Gastrocnemius medialis (tissue), 4 donors: ENCODE results near the gene SOAT1. TPM values are rescaled to one million over a fixed set of nuclear protein-coding genes. Genes with fewer than 3 reads are reported as not detected.

Experiments used
- ATAC-seq, 2 donors: fragments of 150-250 bp; one replicate each; pipeline ENCODE4 v1.9.1; 2016
- DNase-seq, 2 donors: peaks; one replicate each; pipeline ENCODE4 v3.0.0-alpha.2; 2019
- H3K27ac ChIP-seq, 4 donors: fragments of 200-600 bp; sonication (generic); 1 replicate in 1 of 4; 2 replicates in 3 of 4; pipeline ENCODE4 v1.5.1; 2016 to 2018; ENCODE audit warnings: mild to moderate bottlenecking in 2 of 4, moderate library complexity in 1 of 4
- H3K27me3 ChIP-seq, 3 donors: fragments of 200-600 bp; sonication (generic) in 2 of 3; 1 replicate in 1 of 3; 2 replicates in 2 of 3; pipeline versions ENCODE4 v1.5.1 to v1.6.0; 2016 to 2019; ENCODE audit warnings: mild to moderate bottlenecking in 1 of 3, moderate library complexity in 1 of 3
- H3K36me3 ChIP-seq, 2 donors: fragments of 200-600 bp; sonication (generic) in 1 of 2; one replicate each; pipeline ENCODE4 v1.5.1; 2017 to 2018
- H3K4me1 ChIP-seq, 2 donors: fragments of 200-600 bp; sonication (generic) in 1 of 2; one replicate each; pipeline ENCODE4 v1.5.1; 2016 to 2017; ENCODE audit warnings: mild to moderate bottlenecking in 2 of 2
- H3K4me3 ChIP-seq, 4 donors: fragments of 200-600 bp; sonication (generic) in 3 of 4; 1 replicate in 1 of 4; 2 replicates in 3 of 4; pipeline ENCODE4 v1.5.1; 2016 to 2019; ENCODE audit warnings: mild to moderate bottlenecking in 2 of 4
- H3K9me3 ChIP-seq, 3 donors: fragments of 200-600 bp; sonication (generic) in 2 of 3; 1 replicate in 1 of 3; 2 replicates in 2 of 3; pipeline ENCODE4 v1.5.1; 2016 to 2019
- POLR2A ChIP-seq, 2 donors: fragments of 450-650 bp; IDR thresholded peaks; one replicate each; pipeline ENCODE4 v1.6.1; 2017; ENCODE audit warnings: antibody characterized with exemption in 2 of 2, mild to moderate bottlenecking in 2 of 2, moderate library complexity in 2 of 2
- in situ Hi-C, 4 donors: fragments of 200-750 bp; cut with MboI; loops; one replicate each; pipeline versions ENCODE4 v1.15.0 to v1.8.0; 2017; ENCODE audit warnings: low sequenced_read_pairs in 4 of 4
- intact Hi-C: fragments of 100-400 bp; cut with DNase I; formaldehyde crosslinking; loops from one replicate; pipeline ENCODE4 v1.15.1; 2023; ENCODE audit warnings: low total_unique reads
- total RNA-seq, 4 donors: library from RNA; depleted of rRNA; stranded (reverse); fragments of >200 nt; gene quantifications; one replicate each; pipeline versions ENCODE4 v1.1.0 to v1.2.3, GENCODE V29; 2016
- TF ChIP-seq, protein P1 (sequence below), 5 experiments: fragments of 450-650 bp in 3 of 5; fragments of 200-600 bp in 2 of 5; sonication (generic) in 2 of 5; IDR thresholded peaks in 4 of 5; conservative IDR thresholded peaks in 1 of 5; 1 replicate in 4 of 5; 2 replicates in 1 of 5; pipeline ENCODE4 v1.5.1; 2016 to 2019; ENCODE audit warnings: antibody characterized with exemption in 5 of 5, mild to moderate bottlenecking in 3 of 5, moderate library complexity in 3 of 5

The SOAT1 gene
- total RNA-seq, 4 donors from 2014 or later: 5.2 to 11.7 (median 6.4) TPM

DNA sequence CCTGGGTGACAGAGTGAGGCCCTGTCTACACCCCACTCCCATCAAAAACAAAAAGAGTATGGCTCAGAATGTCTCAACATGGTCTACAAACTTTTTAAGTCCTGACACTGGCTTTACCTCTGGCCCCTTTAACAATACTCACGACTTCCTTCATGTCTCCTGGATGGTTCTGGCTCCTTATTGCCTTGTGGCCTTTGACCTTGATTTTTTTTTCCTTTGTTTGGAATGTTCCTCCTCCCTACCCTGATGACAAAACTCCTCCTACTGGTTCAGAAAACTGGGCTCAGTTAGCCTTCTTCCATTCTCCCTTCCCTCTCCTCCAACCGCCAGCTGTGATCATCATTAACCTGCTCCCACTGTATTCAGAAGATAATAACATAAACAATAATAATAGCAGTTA, 4.6 kb upstream of the SOAT1 start:
- no peak for ATAC-seq
- no peaks in the 10 kb centered on the region for H3K27me3 ChIP-seq
- intact Hi-C loops: no loop called here

DNA sequence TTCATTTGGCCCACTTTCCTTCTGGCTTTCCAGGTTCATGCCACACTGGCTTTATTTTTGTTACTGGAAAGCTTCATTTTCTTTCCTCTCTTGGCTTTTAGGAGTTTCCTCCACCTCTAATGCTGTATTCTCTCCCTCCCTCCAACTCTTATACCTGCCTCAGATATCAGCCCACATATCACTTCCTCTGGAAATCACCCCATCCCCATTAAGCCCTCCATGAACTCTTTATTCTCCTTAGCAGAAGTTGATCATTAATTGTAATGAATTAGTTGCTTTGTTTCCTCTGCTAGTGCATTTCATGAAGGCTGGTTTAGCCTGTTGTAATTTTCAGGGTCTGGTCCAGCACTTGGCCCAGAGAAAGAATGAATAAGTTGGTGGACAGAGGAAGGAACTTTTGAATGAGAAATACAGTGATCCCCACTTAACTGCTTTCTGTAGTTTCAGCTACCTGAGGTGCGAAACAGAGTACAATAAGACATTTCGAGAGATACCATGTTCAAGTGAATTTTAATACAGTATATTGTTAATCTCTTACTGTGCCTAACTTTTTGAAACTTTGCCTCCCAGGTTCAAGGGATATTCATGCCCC, 1.7 kb downstream of the SOAT1 start:
- Histone ChIP-seq H3K9me3 (no peaks in the 10 kb centered on the region), H3K27me3 (no peaks in the 10 kb centered on the region), H3K27ac (peak overlapping the region in 2 of 4 donors; percentile 89 to 91), H3K4me1 (peaks cover 6 to 7% of the 10 kb centered on the region in 2 donors), H3K4me3 (peak overlapping the region in 1 of 4 donors; percentile 85), H3K36me3 (no peaks in the 10 kb centered on the region)
- DNase-seq (no peak), ATAC-seq (no peak)
- in situ Hi-C loops (no loop called here), intact Hi-C loops (no loop called here)
- TF ChIP-seq, protein P1, sequence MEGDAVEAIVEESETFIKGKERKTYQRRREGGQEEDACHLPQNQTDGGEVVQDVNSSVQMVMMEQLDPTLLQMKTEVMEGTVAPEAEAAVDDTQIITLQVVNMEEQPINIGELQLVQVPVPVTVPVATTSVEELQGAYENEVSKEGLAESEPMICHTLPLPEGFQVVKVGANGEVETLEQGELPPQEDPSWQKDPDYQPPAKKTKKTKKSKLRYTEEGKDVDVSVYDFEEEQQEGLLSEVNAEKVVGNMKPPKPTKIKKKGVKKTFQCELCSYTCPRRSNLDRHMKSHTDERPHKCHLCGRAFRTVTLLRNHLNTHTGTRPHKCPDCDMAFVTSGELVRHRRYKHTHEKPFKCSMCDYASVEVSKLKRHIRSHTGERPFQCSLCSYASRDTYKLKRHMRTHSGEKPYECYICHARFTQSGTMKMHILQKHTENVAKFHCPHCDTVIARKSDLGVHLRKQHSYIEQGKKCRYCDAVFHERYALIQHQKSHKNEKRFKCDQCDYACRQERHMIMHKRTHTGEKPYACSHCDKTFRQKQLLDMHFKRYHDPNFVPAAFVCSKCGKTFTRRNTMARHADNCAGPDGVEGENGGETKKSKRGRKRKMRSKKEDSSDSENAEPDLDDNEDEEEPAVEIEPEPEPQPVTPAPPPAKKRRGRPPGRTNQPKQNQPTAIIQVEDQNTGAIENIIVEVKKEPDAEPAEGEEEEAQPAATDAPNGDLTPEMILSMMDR (IDR thresholded peaks at IDR 0.05 in 4 of 5, conservative IDR thresholded peaks at IDR 0.05 in 1 of 5): no peak
- no peak for TF ChIP-seq POLR2A (IDR thresholded peaks at IDR 0.05)

More for the DNA sequence above, 4.6 kb upstream of the SOAT1 start:
- TF ChIP-seq POLR2A (IDR thresholded peaks at IDR 0.05): no peak
- TF ChIP-seq, protein P1 (IDR thresholded peaks at IDR 0.05 in 4 of 5, conservative IDR thresholded peaks at IDR 0.05 in 1 of 5): no peak
- H3K27ac ChIP-seq: no peak overlapping the region
- H3K4me1 ChIP-seq: peaks cover 0 to 7% of the 10 kb centered on the region in 2 donors
- no peak overlapping the region for H3K4me3 ChIP-seq
- H3K9me3 ChIP-seq: no peaks in the 10 kb centered on the region
- no peaks in the 10 kb centered on the region for H3K36me3 ChIP-seq
- in situ Hi-C loops: no loop called here
- no peak for DNase-seq

DNA sequence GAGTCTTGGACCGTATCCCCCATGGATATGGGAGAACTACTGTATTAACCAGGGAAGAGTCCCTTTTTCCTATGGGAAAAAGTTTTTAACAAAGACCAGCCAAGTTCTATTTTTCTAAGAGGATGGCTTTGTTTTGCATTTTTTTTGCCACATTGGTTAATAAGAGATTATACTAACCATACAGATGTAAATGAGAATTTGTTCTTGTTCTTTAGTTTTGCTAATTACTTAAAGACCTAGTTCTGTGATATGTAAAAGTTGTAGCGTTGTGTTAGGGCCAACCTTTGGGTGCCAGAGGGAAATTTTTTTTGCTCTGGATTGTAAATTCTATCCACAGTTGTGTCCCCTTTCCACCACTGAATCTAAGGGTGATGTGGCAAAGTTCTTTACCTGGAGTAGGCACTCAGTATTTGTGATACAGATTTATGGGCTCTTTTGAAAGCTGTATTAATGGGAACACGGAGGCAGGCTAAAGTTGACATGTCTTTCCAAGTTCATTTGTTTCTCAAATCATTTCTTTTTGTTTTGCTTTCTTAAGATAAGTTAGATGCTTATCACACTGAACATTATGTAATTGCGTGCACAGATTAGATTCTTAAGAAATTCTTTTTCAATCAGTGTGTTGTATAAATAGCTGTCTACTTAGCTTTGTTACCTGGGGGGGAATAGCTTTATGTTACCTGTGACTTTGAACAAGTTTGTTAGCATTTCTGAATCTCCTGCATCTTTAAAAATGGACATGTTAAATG, 2.9 kb downstream of the SOAT1 start:
- intact Hi-C loops: no loop called here
- H3K4me1 ChIP-seq: peaks cover 6 to 7% of the 10 kb centered on the region in 2 donors

DNA sequence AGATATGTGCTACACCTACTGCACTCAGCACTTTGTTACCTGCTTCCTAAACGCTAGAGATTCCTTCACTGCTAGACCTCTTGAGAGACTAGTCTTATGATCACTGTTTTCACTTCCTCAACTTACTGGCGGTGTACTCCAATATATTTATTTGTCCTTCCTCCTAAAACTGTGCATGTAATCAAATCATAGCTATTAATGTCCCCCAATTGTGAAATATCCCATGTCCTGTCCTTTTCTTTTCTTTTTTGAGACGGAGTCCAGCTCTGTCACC, 3.4 kb downstream of the SOAT1 start:
- Histone ChIP-seq H3K27ac (no peak overlapping the region), H3K27me3 (no peaks in the 10 kb centered on the region), H3K9me3 (no peaks in the 10 kb centered on the region), H3K36me3 (no peaks in the 10 kb centered on the region), H3K4me1 (peaks cover 6 to 7% of the 10 kb centered on the region in 2 donors), H3K4me3 (no peak overlapping the region)
- intact Hi-C loops (no loop called here), in situ Hi-C loops (no loop called here)
- DNase-seq (no peak), ATAC-seq (no peak)
- TF ChIP-seq, protein P1 (IDR thresholded peaks at IDR 0.05 in 4 of 5, conservative IDR thresholded peaks at IDR 0.05 in 1 of 5): no peak
- no peak for TF ChIP-seq POLR2A (IDR thresholded peaks at IDR 0.05)

More for the DNA sequence above, 2.9 kb downstream of the SOAT1 start:
- H3K9me3 ChIP-seq: no peaks in the 10 kb centered on the region
- H3K27me3 ChIP-seq: no peaks in the 10 kb centered on the region
- no peak for DNase-seq
- no peak for ATAC-seq
- H3K36me3 ChIP-seq: no peaks in the 10 kb centered on the region
- no peak overlapping the region for H3K4me3 ChIP-seq
- in situ Hi-C loops: no loop called here
- no peak overlapping the region for H3K27ac ChIP-seq
- TF ChIP-seq, protein P1 (IDR thresholded peaks at IDR 0.05 in 4 of 5, conservative IDR thresholded peaks at IDR 0.05 in 1 of 5): no peak
- no peak for TF ChIP-seq POLR2A (IDR thresholded peaks at IDR 0.05)
